HepG2 (cell line): ENCODE measurements around the gene SAXO1. TPM values are rescaled to one million over a fixed set of nuclear protein-coding genes. Genes with fewer than 3 reads are reported as not detected.

Experiments
- ATAC-seq: fragments of 200-7000 bp; cut with Tn5 transposase; 3 replicates; pipeline ENCODE4 v1.9.1; 2020; ENCODE audit warnings: mild to moderate bottlenecking, moderate library complexity
- BruUV-seq: library from RNA; stranded (reverse); fragments of 400-500 nt; replicated peaks from 2 replicates; lab custom pipeline; 2021; lab: Mats Ljungman, UMichigan
- CTCF ChIA-PET: fragments of 300-600 bp; formaldehyde crosslinking; extraction: SDS; loops from one replicate; lab custom pipeline; 2021; ENCODE audit warnings: low total read pairs, inconsistent platforms, low intra/inter-chr PET ratio; lab: Yijun Ruan, JAX
- POLR2A ChIA-PET: fragments of 350-600 bp; sonication (Branson Sonifier 250); formaldehyde crosslinking; loops from one replicate; lab custom pipeline; 2020; ENCODE audit warnings: antibody characterized with exemption, inconsistent platforms; lab: Yijun Ruan, JAX
- DNase-seq: peaks from one replicate; pipeline ENCODE4 v3.0.0-alpha.2; 2015; ENCODE audit warnings: low spot score
- FAIRE-seq: peaks from 3 replicates; lab custom pipeline; 2011; peaks lifted over from hg19 to GRCh38; lab: Jason Lieb, UNC
- H2AFZ ChIP-seq: one replicate; pipeline ENCODE4 v1.6.1; 2011; ENCODE audit warnings: low read length, inconsistent platforms
- H3K27ac ChIP-seq: fragments of 300-600 bp; 3 replicates; pipeline ENCODE4 v1.8.0; 2011; ENCODE audit warnings: mixed run types, mild to moderate bottlenecking, mixed read lengths, low read length, inconsistent platforms; ENCODE audit not compliant: insufficient read depth; ENCODE audit errors: extremely low read length
- H3K27me3 ChIP-seq, 2 experiments: fragments of 200-600 bp in 1 of 2; 2 replicates in 1 of 2; 3 replicates in 1 of 2; pipeline versions ENCODE4 v1.6.0 to v1.8.0; 2011; ENCODE audit warnings: low read length in 2 of 2, mild to moderate bottlenecking in 2 of 2, moderate library complexity in 2 of 2, inconsistent platforms in 1 of 2; ENCODE audit not compliant: insufficient read depth in 2 of 2, control insufficient read depth in 1 of 2
- H3K36me3 ChIP-seq, 2 experiments: fragments of 200-600 bp in 1 of 2; replicated peaks in 1 of 2; 2 replicates in 1 of 2; 3 replicates in 1 of 2; pipeline versions ENCODE4 v1.5.1 to v1.8.0; 2011; ENCODE audit warnings: low read length in 2 of 2, inconsistent platforms in 1 of 2; ENCODE audit not compliant: insufficient read depth in 2 of 2, control insufficient read depth in 1 of 2
- H3K4me1 ChIP-seq: 2 replicates; pipeline ENCODE4 v1.5.1; 2012; ENCODE audit warnings: low read length, inconsistent platforms; ENCODE audit not compliant: insufficient read depth
- H3K4me2 ChIP-seq: 2 replicates; pipeline ENCODE4 v1.6.0; 2011; ENCODE audit warnings: low read depth, low read length, inconsistent platforms
- H3K4me3 ChIP-seq, 3 experiments: fragments of 200-600 bp in 1 of 3; sonication (generic), shearing (Covaris generic) in 1 of 3; replicated peaks in 1 of 3; 2 replicates each; pipeline ENCODE4 v1.5.1; 2011 to 2016; ENCODE audit warnings: low read length in 3 of 3, inconsistent platforms in 2 of 3, low read depth in 2 of 3, mild to moderate bottlenecking in 2 of 3, control low read depth in 1 of 3, mixed read lengths in 1 of 3; ENCODE audit not compliant: insufficient read depth in 1 of 3
- H3K79me2 ChIP-seq: one replicate; pipeline ENCODE4 v1.6.1; 2011; ENCODE audit warnings: low read length, inconsistent platforms; ENCODE audit not compliant: insufficient read depth
- H3K9ac ChIP-seq: 2 replicates; pipeline ENCODE4 v1.6.0; 2011; ENCODE audit warnings: mild to moderate bottlenecking, low read depth, low read length, inconsistent platforms; ENCODE audit not compliant: insufficient read depth
- H3K9me3 ChIP-seq: 2 replicates; pipeline ENCODE4 v1.5.1; 2012; ENCODE audit warnings: mild to moderate bottlenecking, low read length
- H4K20me1 ChIP-seq: 2 replicates; pipeline ENCODE4 v1.6.0; 2011; ENCODE audit warnings: inconsistent platforms, mild to moderate bottlenecking, low read length, moderate library complexity; ENCODE audit not compliant: insufficient read depth
- CEBPB ChIP-seq: IDR thresholded peaks from 2 replicates; pipeline ENCODE4 v1.6.1; 2011; ENCODE audit warnings: low read depth, low read length, improper control_type of control experiment, borderline replicate concordance
- HNRNPK ChIP-seq: fragments of 200-400 bp; formaldehyde crosslinking; IDR thresholded peaks from 2 replicates; pipeline ENCODE4 v1.6.1; 2018; ENCODE audit warnings: low read length, low read depth, moderate library complexity, mild to moderate bottlenecking; ENCODE audit not compliant: poor library complexity, severe bottlenecking
- RXRB ChIP-seq: IDR thresholded peaks from 2 replicates; pipeline ENCODE4 v1.6.1; 2016; ENCODE audit warnings: borderline replicate concordance, missing genetic modification reagents, missing compliant biosample characterization
- ZBTB38 ChIP-seq: sonication (generic); formaldehyde crosslinking; IDR thresholded peaks from 2 replicates; pipeline ENCODE4 v1.5.1; 2020; ENCODE audit warnings: mild to moderate bottlenecking, missing genetic modification reagents
- WGBS: methylation state at CpG from one replicate; pipeline ENCODE4 v1.1.6; 2017; ENCODE audit warnings: low lambda C conversion rate; 5-methylcytosine and 5-hydroxymethylcytosine counted together
- in situ Hi-C: cut with HindIII; loops from 2 replicates; pipeline ENCODE4 v1.10.0; 2017; ENCODE audit warnings: low pct_unique_long_range_greater_than_20kb; ENCODE audit not compliant: extremely low pct_ligation_motif_present
- intact Hi-C: fragments of 100-400 bp; cut with micrococcal nuclease; formaldehyde crosslinking; loops from one replicate; pipeline ENCODE4 v1.10.0; 2022; ENCODE audit not compliant: unreplicated experiment
- polyA plus RNA-seq, 8 experiments: library from polyadenylated mRNA; depleted of rRNA in 3 of 8; stranded (reverse) in 7 of 8; unstranded in 1 of 8; fragments of >200 nt; fragmentation: Illumina TruSeq in 4 of 8; extraction: Trizol in 4 of 8; gene quantifications; 2 replicates each; pipeline versions ENCODE4 v1.2.1 to v1.2.3, GENCODE V29; 2011 to 2016; ENCODE audit warnings: low read depth in 4 of 8, missing spikeins in 1 of 8, mixed read lengths in 1 of 8; ENCODE audit not compliant: insufficient read depth in 1 of 8
- total RNA-seq, 5 experiments: library from RNA; depleted of rRNA; stranded (reverse); fragments of >200 nt; fragmentation: Illumina TruSeq; extraction: Trizol; gene quantifications; 2 replicates each; pipeline ENCODE4 v1.2.3, GENCODE V29; 2016; ENCODE audit warnings: low read depth in 1 of 5
- TF ChIP-seq, protein P1 (sequence below): sonication (generic); formaldehyde crosslinking; IDR thresholded peaks from 2 replicates; pipeline ENCODE4 v1.5.1; 2020; ENCODE audit warnings: mild to moderate bottlenecking, missing genetic modification reagents, borderline replicate concordance
- TF ChIP-seq, protein P2 (sequence below): IDR thresholded peaks from 2 replicates; pipeline ENCODE4 v1.6.1; 2016; ENCODE audit warnings: missing compliant biosample characterization, missing genetic modification reagents, borderline replicate concordance

SAXO1 gene
- total and polyA plus RNA-seq, 2 of the 13 experiments (the other 11 are each of a cell fraction or from before 2014, with no cell fraction given) = not detected

DNA sequence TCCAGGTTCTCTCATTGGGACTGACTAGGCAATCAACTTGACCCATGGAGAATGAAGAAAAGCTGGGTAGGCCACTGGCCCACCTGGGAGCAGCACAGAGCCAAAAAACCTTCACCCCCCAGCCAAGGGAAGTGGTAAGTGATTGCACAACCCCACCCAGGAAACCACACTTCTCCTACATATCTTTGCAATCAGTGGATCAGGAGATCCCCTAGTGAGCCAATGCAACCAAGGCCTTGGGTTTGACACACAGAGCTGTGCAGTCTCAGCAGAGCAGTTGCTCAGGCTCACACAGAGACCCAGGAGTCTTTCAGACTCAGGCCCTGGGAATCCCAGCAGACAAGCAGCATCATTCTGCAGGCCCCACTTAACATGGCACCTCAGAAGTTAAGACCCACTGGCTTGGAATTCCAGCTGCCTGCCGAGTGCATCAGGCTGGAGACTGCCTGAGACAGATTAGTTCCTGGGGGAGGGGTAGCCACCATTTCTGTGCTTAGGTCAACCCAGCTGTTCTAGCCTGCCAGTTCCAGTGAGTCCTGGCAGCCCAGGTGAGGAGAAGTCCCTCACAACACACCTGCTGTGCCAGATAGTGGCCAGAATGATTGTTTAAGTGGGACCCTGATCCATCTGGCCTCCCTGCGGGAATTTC, 136.4 kb downstream of the SAXO1 start:
- H3K27me3 ChIP-seq = 0 out of 5 replicates have a peak, but pooled peaks cover 0 to 2% of the 10 kb centered on the region in 2 experiments
- H3K36me3 ChIP-seq = no peaks in the 10 kb centered on the region
- H3K4me3 ChIP-seq = no peak overlapping the region
- DNase-seq (no peak), ATAC-seq (no peak), FAIRE-seq (no peak)
- BruUV-seq = no TSS peak
- no peak overlapping the region for H3K4me2 ChIP-seq
- no peaks in the 10 kb centered on the region for H4K20me1 ChIP-seq
- no peak overlapping the region for H2AFZ ChIP-seq
- ChIA-PET POLR2A (no interaction called here), CTCF (no interaction called here)
- no peaks in the 10 kb centered on the region for H3K4me1 ChIP-seq
- TF ChIP-seq ZBTB38 (CRISPR knock-in tag) = no peak
- TF ChIP-seq, protein P1, sequence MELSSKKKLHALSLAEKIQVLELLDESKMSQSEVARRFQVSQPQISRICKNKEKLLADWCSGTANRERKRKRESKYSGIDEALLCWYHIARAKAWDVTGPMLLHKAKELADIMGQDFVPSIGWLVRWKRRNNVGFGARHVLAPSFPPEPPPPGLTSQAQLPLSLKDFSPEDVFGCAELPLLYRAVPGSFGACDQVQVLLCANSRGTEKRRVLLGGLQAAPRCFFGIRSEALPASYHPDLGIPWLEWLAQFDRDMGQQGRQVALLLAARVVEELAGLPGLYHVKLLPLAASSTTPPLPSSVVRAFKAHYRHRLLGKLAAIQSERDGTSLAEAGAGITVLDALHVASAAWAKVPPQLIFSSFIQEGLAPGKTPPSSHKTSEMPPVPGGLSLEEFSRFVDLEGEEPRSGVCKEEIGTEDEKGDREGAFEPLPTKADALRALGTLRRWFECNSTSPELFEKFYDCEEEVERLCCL (CRISPR knock-in tag) = no peak
- peak; percentile 43; the same call in 1 of the 2 replicates for TF ChIP-seq CEBPB
- TF ChIP-seq, protein P2, sequence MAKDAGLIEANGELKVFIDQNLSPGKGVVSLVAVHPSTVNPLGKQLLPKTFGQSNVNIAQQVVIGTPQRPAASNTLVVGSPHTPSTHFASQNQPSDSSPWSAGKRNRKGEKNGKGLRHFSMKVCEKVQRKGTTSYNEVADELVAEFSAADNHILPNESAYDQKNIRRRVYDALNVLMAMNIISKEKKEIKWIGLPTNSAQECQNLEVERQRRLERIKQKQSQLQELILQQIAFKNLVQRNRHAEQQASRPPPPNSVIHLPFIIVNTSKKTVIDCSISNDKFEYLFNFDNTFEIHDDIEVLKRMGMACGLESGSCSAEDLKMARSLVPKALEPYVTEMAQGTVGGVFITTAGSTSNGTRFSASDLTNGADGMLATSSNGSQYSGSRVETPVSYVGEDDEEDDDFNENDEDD (CRISPR knock-in tag) = no peak
- TF ChIP-seq RXRB = no peak
- no peak for TF ChIP-seq HNRNPK
- intact Hi-C loops (no loop called here), in situ Hi-C loops (no loop called here)
- peaks cover 18% of the 10 kb centered on the region for H3K9me3 ChIP-seq
- no peak overlapping the region for H3K9ac ChIP-seq
- WGBS = no CpG with 5 or more reads among the region's 2 CpGs
- no peaks in the 10 kb centered on the region for H3K79me2 ChIP-seq
- no peak overlapping the region for H3K27ac ChIP-seq
